Measurements from ENCODE around the gene CWC25. TPM values are rescaled to one million over a fixed set of nuclear protein-coding genes. Genes with fewer than 3 reads are reported as not detected.

CWC25 gene
- total and polyA plus RNA-seq, 2 of the 13 experiments (the other 11 are each of a cell fraction or from before 2014, with no cell fraction given), result 15.6 to 22.7 TPM

- TF ChIP-seq, protein P1, sequence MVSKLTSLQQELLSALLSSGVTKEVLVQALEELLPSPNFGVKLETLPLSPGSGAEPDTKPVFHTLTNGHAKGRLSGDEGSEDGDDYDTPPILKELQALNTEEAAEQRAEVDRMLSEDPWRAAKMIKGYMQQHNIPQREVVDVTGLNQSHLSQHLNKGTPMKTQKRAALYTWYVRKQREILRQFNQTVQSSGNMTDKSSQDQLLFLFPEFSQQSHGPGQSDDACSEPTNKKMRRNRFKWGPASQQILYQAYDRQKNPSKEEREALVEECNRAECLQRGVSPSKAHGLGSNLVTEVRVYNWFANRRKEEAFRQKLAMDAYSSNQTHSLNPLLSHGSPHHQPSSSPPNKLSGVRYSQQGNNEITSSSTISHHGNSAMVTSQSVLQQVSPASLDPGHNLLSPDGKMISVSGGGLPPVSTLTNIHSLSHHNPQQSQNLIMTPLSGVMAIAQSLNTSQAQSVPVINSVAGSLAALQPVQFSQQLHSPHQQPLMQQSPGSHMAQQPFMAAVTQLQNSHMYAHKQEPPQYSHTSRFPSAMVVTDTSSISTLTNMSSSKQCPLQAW (CRISPR knock-in tag; IDR thresholded peaks at IDR 0.05), result peak; percentile 63
- TF ChIP-seq, protein P2, sequence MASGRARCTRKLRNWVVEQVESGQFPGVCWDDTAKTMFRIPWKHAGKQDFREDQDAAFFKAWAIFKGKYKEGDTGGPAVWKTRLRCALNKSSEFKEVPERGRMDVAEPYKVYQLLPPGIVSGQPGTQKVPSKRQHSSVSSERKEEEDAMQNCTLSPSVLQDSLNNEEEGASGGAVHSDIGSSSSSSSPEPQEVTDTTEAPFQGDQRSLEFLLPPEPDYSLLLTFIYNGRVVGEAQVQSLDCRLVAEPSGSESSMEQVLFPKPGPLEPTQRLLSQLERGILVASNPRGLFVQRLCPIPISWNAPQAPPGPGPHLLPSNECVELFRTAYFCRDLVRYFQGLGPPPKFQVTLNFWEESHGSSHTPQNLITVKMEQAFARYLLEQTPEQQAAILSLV (CRISPR knock-in tag; IDR thresholded peaks at IDR 0.05; ENCODE audit: borderline replicate concordance), result 0 out of 2 replicates have a peak, but pooled peaks have one; percentile 1
- peak; percentile 64 for TF ChIP-seq RCOR2 (CRISPR knock-in tag; IDR thresholded peaks at IDR 0.05)
- peak; percentile 80 for TF ChIP-seq HDAC2 (CRISPR knock-in tag; IDR thresholded peaks at IDR 0.05)
- TF ChIP-seq GPN1 (CRISPR knock-in tag; IDR thresholded peaks at IDR 0.05; ENCODE audit: borderline replicate concordance), result no peak
- TF ChIP-seq ZNF589 (CRISPR knock-in tag; conservative IDR thresholded peaks at IDR 0.05), result peak; percentile 56; the same call in 1 of the 2 replicates
- TF ChIP-seq GATAD1 (CRISPR knock-in tag; IDR thresholded peaks at IDR 0.05), result peak; percentile 64
- TF ChIP-seq, protein P3, sequence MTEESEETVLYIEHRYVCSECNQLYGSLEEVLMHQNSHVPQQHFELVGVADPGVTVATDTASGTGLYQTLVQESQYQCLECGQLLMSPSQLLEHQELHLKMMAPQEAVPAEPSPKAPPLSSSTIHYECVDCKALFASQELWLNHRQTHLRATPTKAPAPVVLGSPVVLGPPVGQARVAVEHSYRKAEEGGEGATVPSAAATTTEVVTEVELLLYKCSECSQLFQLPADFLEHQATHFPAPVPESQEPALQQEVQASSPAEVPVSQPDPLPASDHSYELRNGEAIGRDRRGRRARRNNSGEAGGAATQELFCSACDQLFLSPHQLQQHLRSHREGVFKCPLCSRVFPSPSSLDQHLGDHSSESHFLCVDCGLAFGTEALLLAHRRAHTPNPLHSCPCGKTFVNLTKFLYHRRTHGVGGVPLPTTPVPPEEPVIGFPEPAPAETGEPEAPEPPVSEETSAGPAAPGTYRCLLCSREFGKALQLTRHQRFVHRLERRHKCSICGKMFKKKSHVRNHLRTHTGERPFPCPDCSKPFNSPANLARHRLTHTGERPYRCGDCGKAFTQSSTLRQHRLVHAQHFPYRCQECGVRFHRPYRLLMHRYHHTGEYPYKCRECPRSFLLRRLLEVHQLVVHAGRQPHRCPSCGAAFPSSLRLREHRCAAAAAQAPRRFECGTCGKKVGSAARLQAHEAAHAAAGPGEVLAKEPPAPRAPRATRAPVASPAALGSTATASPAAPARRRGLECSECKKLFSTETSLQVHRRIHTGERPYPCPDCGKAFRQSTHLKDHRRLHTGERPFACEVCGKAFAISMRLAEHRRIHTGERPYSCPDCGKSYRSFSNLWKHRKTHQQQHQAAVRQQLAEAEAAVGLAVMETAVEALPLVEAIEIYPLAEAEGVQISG (CRISPR knock-in tag; IDR thresholded peaks at IDR 0.05), result peak; percentile 74
- no peak; the same call in 1 of the 2 replicates for TF ChIP-seq CAMTA2 (CRISPR knock-in tag; IDR thresholded peaks at IDR 0.05; ENCODE audit: borderline replicate concordance)
- no peak for TF ChIP-seq ZNF318 (CRISPR knock-in tag; IDR thresholded peaks at IDR 0.05)
- TF ChIP-seq PRPF4 (IDR thresholded peaks at IDR 0.05; ENCODE audit: low read depth, low read length, poor library complexity, severe bottlenecking), result peak; percentile 99
- TF ChIP-seq ZNF333 (CRISPR knock-in tag; IDR thresholded peaks at IDR 0.05; ENCODE audit: borderline replicate concordance), result 0 out of 2 replicates have a peak, but pooled peaks have one; percentile 30
- TF ChIP-seq CBX5 (CRISPR knock-in tag; IDR thresholded peaks at IDR 0.05; ENCODE audit: borderline replicate concordance), result peak; percentile 62; the same call in 1 of the 2 replicates
Measured at GRCh38 chr17:38868817-38869525, 43.9 kb upstream of the CWC25 start (continued).

Measured in HepG2 (cell line).